DOHH2 (cell line): ENCODE data around the gene CAND2.

Source experiments
- CTCF ChIP-seq: fragments of 200-600 bp; sonication (generic); IDR thresholded peaks from one replicate; pipeline ENCODE4 v1.5.1; 2014; ENCODE audit warnings: antibody characterized with exemption, mild to moderate bottlenecking, low read depth, low read length; ENCODE audit not compliant: poor library complexity, severe bottlenecking
- EZH2phosphoT487 ChIP-seq: fragments of 200-600 bp; sonication (generic); IDR thresholded peaks from 2 replicates; pipeline ENCODE4 v1.6.1; 2017; ENCODE audit warnings: borderline replicate concordance, mild to moderate bottlenecking, antibody characterized with exemption, low read length, moderate library complexity, mixed read lengths

- TF ChIP-seq EZH2phosphoT487 (no peak), CTCF (no peak)
Measured at GRCh38 chr3:12813967-12814366, 17.5 kb downstream of the CAND2 start.
